ENCODE data around the gene ZHX3. TPM values are rescaled to one million over a fixed set of nuclear protein-coding genes. Genes with fewer than 3 reads are reported as not detected.

ZHX3 gene
- total RNA-seq, 1 donor from 2014 or later: 53.3 TPM

DNA sequence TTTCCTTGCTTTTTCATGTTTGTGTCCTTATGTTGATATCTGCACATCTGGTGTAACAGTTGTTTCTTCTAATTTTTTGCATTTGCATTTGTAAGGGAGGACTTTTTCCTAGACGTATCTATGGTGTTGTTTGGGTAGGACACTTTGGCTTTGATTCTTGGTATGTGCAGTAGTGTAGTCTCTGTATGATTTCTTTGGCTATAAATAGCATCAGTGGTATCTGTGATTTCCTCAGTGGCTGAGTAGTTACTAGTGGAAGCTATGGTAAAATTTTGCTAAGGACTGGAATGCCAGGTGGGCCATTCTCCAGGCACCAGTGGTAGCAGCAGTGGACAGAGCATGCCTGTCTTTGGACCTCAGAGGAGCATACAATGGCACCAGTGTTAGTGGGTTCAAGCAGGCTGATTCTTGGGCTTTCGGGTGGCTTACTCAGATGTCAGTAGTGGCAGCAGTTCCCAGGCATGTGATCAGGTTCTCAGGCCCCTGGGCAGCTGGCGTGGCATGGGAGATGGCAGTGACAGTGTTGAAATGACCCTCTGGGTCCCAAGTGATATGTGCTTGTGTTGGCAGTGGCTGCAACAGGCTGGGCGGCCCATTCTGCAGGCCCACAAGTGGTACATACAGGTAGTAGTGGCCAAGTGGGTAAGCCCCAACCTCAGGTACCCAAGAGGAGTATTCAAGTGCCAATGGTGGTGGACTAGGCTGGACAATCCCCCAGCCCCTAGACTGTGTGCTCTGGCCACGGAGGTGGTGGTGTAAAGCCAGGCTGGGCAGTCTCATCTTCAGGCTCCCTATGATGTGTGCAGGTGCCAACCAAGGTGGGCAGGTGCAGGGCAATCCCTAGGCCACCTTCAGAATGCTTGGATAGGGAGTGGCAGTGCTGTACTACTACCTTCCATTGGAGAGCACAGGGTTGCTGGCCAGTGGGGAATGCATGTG lies 125.7 kb downstream of the ZHX3 start:
- H3K4me3 ChIP-seq: no peak overlapping the region
- intact Hi-C loops (cut with DNase I): no loop called here
- DNase-seq (ENCODE audit: low spot score in 2 of 2): no peak
- no peak overlapping the region for H3K27ac ChIP-seq
- H3K4me1 ChIP-seq: no peaks in the 10 kb centered on the region
- H3K36me3 ChIP-seq: peaks cover 8 to 9% of the 10 kb centered on the region in 2 donors
- TF ChIP-seq, protein P1, sequence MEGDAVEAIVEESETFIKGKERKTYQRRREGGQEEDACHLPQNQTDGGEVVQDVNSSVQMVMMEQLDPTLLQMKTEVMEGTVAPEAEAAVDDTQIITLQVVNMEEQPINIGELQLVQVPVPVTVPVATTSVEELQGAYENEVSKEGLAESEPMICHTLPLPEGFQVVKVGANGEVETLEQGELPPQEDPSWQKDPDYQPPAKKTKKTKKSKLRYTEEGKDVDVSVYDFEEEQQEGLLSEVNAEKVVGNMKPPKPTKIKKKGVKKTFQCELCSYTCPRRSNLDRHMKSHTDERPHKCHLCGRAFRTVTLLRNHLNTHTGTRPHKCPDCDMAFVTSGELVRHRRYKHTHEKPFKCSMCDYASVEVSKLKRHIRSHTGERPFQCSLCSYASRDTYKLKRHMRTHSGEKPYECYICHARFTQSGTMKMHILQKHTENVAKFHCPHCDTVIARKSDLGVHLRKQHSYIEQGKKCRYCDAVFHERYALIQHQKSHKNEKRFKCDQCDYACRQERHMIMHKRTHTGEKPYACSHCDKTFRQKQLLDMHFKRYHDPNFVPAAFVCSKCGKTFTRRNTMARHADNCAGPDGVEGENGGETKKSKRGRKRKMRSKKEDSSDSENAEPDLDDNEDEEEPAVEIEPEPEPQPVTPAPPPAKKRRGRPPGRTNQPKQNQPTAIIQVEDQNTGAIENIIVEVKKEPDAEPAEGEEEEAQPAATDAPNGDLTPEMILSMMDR (IDR thresholded peaks at IDR 0.05): no peak
- peaks cover 0 to 31% of the 10 kb centered on the region in 2 donors for H3K9me3 ChIP-seq
- no peaks in the 10 kb centered on the region for H3K27me3 ChIP-seq

DNA sequence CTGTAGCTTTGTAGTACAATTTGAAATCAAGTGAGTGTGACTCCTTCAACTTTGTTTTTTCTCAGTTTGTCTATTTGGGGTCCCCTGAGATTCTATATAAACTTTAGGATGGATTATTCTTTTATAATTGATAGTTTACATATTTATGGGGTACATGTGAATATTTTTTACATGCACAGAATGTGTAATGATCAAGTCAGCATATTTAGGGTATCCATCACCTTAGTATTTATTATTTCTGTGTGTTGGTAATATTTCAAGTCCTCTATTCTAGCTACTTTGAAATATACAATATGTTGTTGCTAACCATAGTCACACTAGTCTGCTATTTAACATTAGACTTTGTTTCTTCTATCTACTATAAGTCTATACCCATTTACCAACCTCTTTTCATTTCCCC lies 129.9 kb downstream of the ZHX3 start:
- no peak for DNase-seq (ENCODE audit: low spot score in 2 of 2)
- Histone ChIP-seq H3K27me3 (no peaks in the 10 kb centered on the region), H3K9me3 (peaks cover 0 to 21% of the 10 kb centered on the region in 2 donors), H3K4me1 (no peaks in the 10 kb centered on the region), H3K27ac (no peak overlapping the region), H3K4me3 (no peak overlapping the region), H3K36me3 (peaks cover 9 to 18% of the 10 kb centered on the region in 2 donors)
- intact Hi-C loops (cut with DNase I): no loop called here
- TF ChIP-seq, protein P1 (IDR thresholded peaks at IDR 0.05): no peak

DNA sequence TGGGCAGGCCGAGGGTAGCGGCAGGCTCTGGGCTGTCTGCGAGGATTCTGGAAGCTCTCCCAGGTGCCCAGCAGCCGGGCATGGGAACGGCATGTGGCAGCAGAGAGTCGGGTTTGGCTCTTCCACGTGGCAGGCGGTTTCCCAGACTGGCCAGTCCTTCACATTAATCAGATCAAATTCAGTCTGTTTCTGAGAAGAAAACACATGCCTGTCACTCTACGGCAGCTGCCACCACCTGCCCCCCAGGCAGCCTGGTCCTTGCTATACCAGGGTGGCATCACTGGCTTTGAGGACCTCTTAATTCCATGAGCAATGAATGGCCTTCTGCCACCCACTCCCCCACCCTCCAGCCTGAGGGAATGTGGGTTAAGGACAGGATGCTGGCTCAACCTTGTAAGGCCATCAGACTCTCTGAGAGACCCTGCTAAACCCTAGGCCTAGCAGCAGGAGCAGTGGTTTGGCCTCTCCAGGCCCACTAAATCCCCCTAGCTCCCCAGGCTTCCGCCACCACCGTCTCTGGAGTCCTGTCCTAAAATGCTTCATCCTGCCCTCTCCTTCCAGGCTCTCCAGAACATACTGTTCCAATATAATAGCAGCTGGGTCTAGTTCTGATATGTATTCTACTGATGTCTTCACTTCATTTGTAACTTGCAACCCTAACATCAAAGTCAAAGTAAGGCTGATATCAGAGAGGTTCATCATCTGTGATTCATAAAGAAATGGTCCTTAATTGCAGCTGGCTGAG lies 132.3 kb downstream of the ZHX3 start:
- peak overlapping the region; percentile 46 to 56 for H3K27ac ChIP-seq
- H3K27me3 ChIP-seq: no peaks in the 10 kb centered on the region
- intact Hi-C loops (cut with DNase I): no loop called here
- H3K4me1 ChIP-seq: no peaks in the 10 kb centered on the region
- no peak overlapping the region for H3K4me3 ChIP-seq
- no peak for DNase-seq (ENCODE audit: low spot score in 2 of 2)
- peaks cover 0 to 7% of the 10 kb centered on the region in 2 donors for H3K9me3 ChIP-seq
- TF ChIP-seq, protein P1 (IDR thresholded peaks at IDR 0.05): peak in 1 of 3 experiments; percentile 38
- H3K36me3 ChIP-seq: peaks cover 8 to 14% of the 10 kb centered on the region in 2 donors

DNA sequence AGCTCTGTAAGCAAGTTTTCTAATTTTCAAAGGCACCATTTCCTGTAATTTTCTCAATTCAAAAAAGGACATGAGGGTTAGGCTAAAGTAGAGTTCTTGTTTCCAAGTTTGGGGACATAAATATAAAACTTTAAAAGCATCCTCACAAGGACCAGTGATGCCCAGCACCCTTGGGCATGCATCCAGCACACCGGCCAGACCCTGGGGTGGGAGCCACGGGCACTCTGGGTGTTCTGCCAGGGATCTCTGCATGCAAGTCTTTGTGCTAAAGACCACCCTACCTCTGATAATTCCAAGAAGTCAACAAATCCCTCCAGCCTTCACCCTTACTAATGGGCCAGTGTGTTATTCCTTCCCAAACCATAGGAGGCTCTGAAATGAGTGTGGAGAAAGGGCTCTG lies 133.7 kb downstream of the ZHX3 start:
- peaks cover 8 to 14% of the 10 kb centered on the region in 2 donors for H3K36me3 ChIP-seq

DNA sequence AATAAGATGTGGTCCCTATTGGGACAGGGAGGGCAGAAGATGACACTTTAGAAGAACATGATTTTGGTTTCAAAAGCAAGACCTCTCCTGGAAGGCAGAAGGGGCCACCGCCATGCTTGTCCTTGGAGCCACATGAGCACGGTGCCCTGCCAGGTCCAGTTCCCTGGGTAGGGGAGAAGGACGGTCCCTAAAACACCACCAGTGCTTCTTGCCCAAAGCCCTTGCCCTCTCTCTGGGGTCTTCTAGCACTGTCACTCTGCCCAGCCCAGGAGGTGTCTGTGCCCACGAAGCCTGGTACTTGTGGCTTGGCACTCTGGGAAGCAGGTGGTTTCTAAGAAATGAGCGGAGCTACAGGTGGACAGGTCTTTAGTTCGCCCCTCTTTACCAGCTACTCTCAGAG lies 134.1 kb downstream of the ZHX3 start:
- TF ChIP-seq, protein P1 (IDR thresholded peaks at IDR 0.05): no peak
- no peak for DNase-seq (ENCODE audit: low spot score in 2 of 2)
- intact Hi-C loops (cut with DNase I): no loop called here
- H3K36me3 ChIP-seq: peaks cover 8 to 14% of the 10 kb centered on the region in 2 donors
- H3K4me3 ChIP-seq: no peak overlapping the region
- H3K27me3 ChIP-seq: no peaks in the 10 kb centered on the region
- peaks cover 9% of the 10 kb centered on the region in 2 donors for H3K4me1 ChIP-seq
- no peak overlapping the region for H3K27ac ChIP-seq
- no peaks in the 10 kb centered on the region for H3K9me3 ChIP-seq

More for the DNA sequence above, 133.7 kb downstream of the ZHX3 start:
- Histone ChIP-seq H3K27ac (no peak overlapping the region), H3K4me1 (peaks cover 4 to 5% of the 10 kb centered on the region in 2 donors), H3K27me3 (no peaks in the 10 kb centered on the region), H3K9me3 (no peaks in the 10 kb centered on the region), H3K4me3 (no peak overlapping the region)
- intact Hi-C loops (cut with DNase I): no loop called here
- TF ChIP-seq, protein P1 (IDR thresholded peaks at IDR 0.05): no peak
- DNase-seq (ENCODE audit: low spot score in 2 of 2): no peak
